ENCODE measurements around the gene NAPA.

NAPA gene

DNA sequence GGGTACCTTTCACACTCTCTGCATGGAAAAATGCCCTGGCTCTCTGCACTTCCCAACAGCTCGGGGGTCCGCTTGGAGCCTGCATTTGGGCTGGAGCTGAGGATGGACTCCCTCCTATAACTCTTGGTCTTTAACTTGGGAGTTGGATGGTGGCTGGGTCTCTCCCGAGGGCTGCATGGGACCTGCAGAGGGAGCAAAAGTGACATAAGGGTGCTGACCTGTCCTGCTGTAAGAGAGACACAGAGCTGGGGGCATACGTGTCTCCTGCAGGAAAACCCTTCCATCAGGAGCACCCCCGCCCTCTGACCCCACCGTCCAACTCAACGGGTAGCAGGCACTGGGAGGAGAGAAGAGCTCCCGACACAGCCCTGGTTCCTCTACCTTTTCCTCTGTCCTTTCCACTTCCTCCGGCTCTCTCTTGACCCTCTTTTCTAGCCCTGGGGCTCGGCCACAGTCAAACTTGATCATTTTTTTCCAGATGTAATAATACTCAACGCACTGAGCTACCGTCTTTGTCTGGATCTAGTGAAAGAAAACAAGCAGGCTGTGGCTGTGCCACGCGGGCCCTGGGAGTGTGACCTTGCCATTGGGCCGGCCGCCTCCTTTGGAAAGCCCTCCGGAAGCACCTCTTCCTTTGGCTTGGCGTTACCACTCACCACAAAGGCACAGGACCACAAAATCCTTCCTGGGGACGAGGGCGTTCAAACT lies 6.8 kb upstream of the NAPA start:
- no peak for DNase-seq (ENCODE audit: low spot score)

- no peak for DNase-seq (ENCODE audit: low spot score)
Measured at GRCh38 chr19:47520839-47521238, 6.0 kb upstream of the NAPA start.

- DNase-seq (ENCODE audit: low spot score) = no peak
Measured at GRCh38 chr19:47520343-47520806, 5.5 kb upstream of the NAPA start.

DNA sequence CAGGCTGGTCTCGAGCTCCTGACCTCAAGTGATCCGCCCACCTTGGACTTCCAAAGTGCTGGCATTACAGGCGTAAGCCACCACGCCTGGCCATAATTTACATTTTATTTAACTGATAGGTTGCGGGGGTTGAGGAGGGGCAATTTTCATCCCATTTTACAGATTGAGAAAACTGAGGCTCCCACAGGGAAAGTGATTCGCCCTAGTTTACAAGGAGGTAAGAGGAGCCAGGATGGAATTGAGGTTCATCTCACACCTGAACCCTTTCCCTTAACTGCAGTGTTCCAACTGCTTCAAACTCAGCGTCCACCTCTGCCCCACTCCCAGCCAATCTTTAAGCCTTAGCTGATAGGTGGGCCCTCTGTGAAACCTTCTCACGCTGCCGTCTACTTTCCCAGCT lies 4.0 kb upstream of the NAPA start:
- no peak for DNase-seq (ENCODE audit: low spot score)

DNA sequence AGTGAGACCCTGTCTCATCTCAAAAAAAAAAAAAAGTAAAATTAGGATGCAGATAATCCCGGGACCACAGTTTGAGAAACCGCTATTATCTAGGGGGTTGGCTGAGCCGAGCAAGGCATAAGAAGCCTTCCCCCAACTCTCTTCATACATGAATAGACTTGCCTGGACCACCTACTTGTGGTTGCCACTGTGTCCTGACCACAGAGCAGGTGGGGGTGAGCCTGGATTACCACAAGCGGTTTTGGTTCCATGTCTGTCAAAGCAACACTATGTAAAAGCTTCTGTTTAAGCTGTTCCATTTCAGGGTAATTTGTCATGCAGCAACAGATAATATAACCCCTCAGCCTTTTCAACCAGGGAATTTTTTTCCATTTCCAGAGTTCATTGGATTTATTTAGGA lies 3.3 kb upstream of the NAPA start:
- no peak for DNase-seq (ENCODE audit: low spot score)

- no peak for DNase-seq (ENCODE audit: low spot score)
Measured at GRCh38 chr19:47514151-47514868, 553 bp downstream of the NAPA start.

- no peak for DNase-seq (ENCODE audit: low spot score)
Measured at GRCh38 chr19:47512948-47513319, 1.9 kb downstream of the NAPA start.

GRCh38 chr19:47512183-47512947 lies 2.5 kb downstream of the NAPA start:
- no peak for DNase-seq (ENCODE audit: low spot score)

DNA sequence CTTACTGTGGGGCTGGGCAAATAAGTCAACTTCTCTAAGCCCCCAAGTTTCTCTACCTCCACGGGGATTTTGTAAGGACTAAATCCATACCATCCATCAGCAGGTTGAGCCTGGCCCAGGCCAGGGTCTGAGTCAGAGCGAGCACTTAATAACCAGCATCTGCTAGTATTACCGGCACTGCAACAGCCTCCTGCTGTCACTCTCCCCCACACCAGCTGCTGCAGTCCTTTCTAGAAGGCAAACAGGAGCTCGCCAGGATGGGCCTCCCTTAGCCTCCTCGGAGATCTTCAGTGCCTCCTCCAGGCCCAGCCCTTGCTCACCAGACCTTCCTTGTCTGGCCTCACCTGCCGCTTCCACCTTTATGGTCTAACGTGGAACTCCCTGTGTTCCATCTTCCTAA lies 3.2 kb downstream of the NAPA start:
- no peak for DNase-seq (ENCODE audit: low spot score)

DNA sequence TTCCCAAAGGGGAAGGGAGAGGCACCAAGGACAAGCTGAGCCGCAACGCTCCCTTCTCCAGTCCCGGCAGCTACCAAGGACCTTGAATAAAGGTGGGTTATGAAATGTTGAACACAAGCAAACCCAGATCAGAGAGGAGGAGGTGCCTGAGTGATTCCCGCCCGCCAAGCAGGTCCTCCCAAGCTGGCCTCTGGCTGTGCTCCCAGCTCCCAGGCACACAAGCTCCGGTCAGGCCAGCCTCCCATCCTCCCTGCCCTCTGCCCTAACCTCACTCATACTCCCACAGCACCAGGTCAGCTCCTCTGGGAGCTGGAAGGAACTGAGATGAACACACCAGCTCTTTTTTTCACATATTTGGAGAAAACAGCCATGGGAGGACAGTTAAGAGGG lies 3.7 kb downstream of the NAPA start:
- DNase-seq (ENCODE audit: low spot score) = no peak

DNA sequence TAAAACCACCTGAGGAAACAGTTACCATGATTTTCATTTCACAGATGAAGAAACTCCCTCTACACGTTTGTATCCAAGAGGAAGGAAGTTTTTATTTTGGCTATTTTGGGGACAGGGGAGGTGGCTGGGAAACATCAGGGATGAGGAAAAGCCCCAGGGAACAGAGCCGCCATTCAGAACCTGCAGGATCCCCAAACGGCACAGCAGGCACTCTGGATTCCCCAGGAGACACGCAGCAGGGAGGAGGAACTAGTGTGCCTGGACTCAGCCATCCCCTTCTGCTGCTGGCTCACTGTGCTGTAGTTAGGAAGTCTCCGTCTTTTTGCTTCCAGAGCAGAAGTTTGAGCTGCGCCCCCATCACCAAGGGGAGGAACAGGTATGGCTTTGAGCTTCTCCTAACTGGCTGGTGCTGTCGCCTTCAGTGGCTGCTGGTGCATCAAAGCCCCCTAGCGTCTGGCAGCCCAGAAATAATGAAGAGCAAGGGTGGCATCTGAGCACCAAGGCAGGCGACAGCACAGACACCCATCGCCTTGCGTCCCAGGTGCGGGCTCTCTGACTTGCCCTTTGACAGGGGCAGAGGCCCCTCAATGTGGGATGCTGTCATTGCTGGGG lies 4.2 kb downstream of the NAPA start:
- no peak for DNase-seq (ENCODE audit: low spot score)

GRCh38 chr19:47509973-47510372 lies 4.9 kb downstream of the NAPA start:
- no peak for DNase-seq (ENCODE audit: low spot score)

DNA sequence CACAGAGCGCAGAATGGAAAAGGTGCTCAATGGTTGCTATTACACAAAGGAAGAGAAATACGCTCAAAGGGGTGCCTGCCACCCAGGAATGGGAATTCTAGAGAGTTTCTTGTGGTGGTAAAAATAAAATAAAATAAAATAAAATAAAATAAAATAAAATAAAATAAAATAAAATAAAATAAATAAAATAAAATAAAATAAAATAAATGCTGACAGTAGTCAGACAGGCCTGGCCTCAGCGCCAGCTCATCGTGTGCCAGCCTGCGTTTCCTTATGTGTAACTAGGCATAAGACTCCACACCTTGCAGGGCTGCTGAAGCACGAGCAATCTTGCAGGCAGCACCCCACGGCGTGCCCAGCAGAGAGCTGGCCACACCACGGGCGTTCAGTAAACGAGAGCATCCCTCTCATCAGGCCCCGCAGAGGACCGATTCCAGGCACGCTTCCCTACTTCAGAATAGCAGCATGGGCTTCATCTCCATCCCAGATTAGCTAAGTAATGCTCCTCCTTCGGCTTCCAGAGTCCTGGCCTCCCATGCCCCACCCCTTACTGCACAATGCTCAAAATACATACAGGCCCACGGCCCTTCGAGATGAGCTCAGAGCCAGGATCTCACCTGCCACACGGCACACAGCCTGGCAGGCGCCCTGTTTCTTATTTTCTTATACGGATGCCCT lies 5.6 kb downstream of the NAPA start:
- no peak for DNase-seq (ENCODE audit: low spot score)

DNA sequence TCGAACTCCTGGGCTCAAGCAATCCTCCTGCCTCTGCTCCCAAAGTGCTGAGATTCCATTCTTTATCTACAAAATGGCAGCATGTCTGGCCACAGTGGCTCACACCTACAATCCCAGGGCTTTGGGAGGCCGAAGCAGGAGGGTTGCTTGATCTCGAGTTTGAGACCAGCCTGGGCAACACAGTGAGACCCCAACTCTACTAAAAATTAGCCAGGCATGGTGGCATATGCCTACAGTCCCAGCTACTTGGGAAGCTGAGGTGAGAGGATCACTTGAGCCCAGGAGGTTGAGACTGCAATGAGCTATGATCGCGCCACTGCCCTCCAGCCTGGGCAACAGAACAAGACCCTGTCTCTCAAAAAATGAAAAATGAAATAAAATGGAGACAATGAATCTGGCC lies 6.1 kb downstream of the NAPA start:
- no peak for DNase-seq (ENCODE audit: low spot score)

GRCh38 chr19:47507924-47508553 lies 6.8 kb downstream of the NAPA start:
- no peak for DNase-seq (ENCODE audit: low spot score)

- no peak for DNase-seq (ENCODE audit: low spot score)
Measured at GRCh38 chr19:47507012-47507411, 7.9 kb downstream of the NAPA start.

GRCh38 chr19:47506459-47506858 lies 8.4 kb downstream of the NAPA start:
- no peak for DNase-seq (ENCODE audit: low spot score)

- DNase-seq (ENCODE audit: low spot score) = no peak
Measured at GRCh38 chr19:47505506-47505905, 9.4 kb downstream of the NAPA start.

GRCh38 chr19:47503826-47504150 lies 11.1 kb downstream of the NAPA start:
- no peak for DNase-seq (ENCODE audit: low spot score)

- no peak for DNase-seq (ENCODE audit: low spot score)
Measured at GRCh38 chr19:47503130-47503825, 11.6 kb downstream of the NAPA start.
